ENCODE results near the gene BASP1. TPM values are rescaled to one million over a fixed set of nuclear protein-coding genes. Genes with fewer than 3 reads are reported as not detected.

Gene BASP1
- total RNA-seq, 3 donors from 2014 or later, result 19.9 to 50.1 (median 34.9) TPM

DNA sequence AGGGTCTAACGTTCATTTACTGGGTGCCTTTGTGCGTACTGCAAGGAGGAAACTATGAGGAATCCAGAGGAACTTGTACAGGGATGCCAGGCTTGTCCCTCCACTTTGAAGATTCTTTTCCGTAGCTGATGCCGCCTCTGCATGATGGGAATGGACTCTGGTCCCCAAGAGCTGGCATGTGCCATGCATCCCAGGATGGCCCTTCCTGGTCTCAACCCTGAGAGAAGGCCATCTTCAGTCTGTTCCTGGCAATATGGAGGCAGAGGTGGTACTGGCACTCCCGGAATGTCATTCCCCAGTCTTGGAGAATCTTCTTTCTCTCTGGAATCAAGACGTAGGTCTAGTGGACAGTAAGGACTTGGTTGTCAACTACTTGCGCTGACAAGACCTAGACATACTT, 61.5 kb downstream of the BASP1 start:
- DNase-seq (ENCODE audit: low spot score in 2 of 2), result no peak
- intact Hi-C loops (cut with DNase I; ENCODE audit: low total_unique reads), result no loop called here
- H3K9me3 ChIP-seq, result no peaks in the 10 kb centered on the region

DNA sequence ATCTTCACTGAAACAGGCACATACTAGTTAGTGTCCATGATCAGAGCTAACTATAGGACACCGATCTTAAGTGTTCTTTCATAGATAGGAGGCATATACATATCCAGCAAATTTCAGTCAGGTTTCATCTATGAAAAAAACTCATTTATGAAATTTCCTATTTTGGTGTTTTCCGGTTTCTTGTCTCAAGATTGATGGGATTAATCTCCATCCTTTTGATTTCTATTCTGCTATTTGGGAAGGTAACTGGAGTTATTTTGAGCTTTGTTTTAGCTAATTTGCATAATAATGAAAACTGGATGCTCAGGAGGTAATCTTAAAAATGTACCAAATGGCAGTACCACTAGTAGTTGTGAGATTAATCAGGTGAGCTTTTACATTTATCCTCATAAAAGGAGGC, 62.1 kb downstream of the BASP1 start:
- no peak overlapping the region for H3K4me3 ChIP-seq
- no peak overlapping the region for H3K27ac ChIP-seq
- TF ChIP-seq CTCF (IDR thresholded peaks at IDR 0.05) (no peak), POLR2A (IDR thresholded peaks at IDR 0.05) (no peak), POLR2AphosphoS5 (IDR thresholded peaks at IDR 0.05) (no peak)

More for the DNA sequence above, 61.5 kb downstream of the BASP1 start:
- H3K4me3 ChIP-seq, result no peak overlapping the region
- H3K27ac ChIP-seq, result no peak overlapping the region
- H3K4me1 ChIP-seq, result no peaks in the 10 kb centered on the region
- TF ChIP-seq POLR2AphosphoS5 (IDR thresholded peaks at IDR 0.05) (no peak), CTCF (IDR thresholded peaks at IDR 0.05) (no peak), POLR2A (IDR thresholded peaks at IDR 0.05) (no peak)
- H3K36me3 ChIP-seq, result no peaks in the 10 kb centered on the region
- H3K27me3 ChIP-seq, result no peaks in the 10 kb centered on the region

DNA sequence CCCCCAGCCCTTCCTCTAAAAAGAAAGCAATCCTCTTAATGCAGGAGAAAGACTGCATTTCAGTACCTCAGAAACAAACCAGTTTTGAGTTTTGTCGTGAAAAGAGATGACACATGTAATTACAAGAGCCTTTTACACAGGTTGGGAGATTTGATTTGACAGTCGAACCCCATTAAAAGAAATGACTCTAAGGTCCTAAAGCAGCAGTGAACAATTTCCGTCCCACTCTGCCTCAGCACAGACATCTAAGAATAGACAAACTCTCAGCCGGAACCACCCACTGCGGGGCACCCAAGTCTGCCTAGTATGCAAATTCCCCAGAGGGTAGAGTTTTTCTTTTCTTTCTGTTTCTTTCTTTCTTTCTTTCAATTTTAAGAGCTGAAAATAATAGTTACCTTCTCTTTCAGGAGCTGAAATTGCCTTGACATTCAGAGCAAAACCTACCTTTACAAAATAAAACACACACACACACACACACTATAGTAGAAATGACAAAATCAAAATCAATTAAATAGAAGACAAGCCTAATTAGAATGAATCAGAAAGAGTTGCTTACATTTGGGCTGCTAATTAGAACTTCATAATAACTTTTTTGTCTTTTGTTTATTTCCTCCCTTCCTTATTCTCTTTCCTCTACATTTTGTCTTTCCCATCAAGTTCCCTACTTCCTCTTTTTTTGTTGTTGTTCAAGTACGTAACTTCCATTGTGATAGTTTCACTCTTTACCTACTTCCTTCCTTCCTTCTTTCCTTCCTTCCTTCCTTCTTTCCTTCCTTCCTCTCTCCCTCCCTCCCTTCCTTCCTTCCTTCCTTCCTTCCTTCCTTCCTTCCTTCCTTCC, 65.1 kb downstream of the BASP1 start:
- H3K9me3 ChIP-seq, result no peaks in the 10 kb centered on the region
- H3K4me1 ChIP-seq, result no peaks in the 10 kb centered on the region
- H3K4me3 ChIP-seq, result no peak overlapping the region
- H3K36me3 ChIP-seq, result no peaks in the 10 kb centered on the region
- no peak for DNase-seq (ENCODE audit: low spot score in 2 of 2)
- intact Hi-C loops (cut with DNase I; ENCODE audit: low total_unique reads), result loop anchor here (1.0 kb wide), 1 partner anchor 16 kb away; no protein-coding TSS in a partner anchor
- H3K27me3 ChIP-seq, result no peaks in the 10 kb centered on the region
- H3K27ac ChIP-seq, result no peak overlapping the region
- no peak for TF ChIP-seq CTCF (IDR thresholded peaks at IDR 0.05)
- no peak for TF ChIP-seq POLR2AphosphoS5 (IDR thresholded peaks at IDR 0.05)
- no peak for TF ChIP-seq POLR2A (IDR thresholded peaks at IDR 0.05)

More for the DNA sequence above, 62.1 kb downstream of the BASP1 start:
- intact Hi-C loops (cut with DNase I; ENCODE audit: low total_unique reads), result no loop called here
- Histone ChIP-seq H3K36me3 (no peaks in the 10 kb centered on the region), H3K9me3 (no peaks in the 10 kb centered on the region), H3K27me3 (no peaks in the 10 kb centered on the region), H3K4me1 (no peaks in the 10 kb centered on the region)
- no peak for DNase-seq (ENCODE audit: low spot score in 2 of 2)

DNA sequence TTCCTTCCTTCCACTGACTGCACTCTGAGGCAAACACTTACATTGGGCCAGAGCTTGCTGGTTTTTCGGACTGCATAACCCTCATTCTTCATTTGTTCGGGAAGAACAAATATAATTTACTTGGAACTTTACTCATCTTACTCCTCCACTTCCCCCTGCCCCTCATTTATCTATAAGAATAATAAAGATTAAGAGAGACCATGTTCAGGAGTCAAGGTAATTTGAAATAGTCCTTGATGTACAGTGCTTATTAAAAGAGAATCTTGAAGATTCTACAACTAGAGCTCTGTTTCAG, 65.6 kb downstream of the BASP1 start:
- intact Hi-C loops (cut with DNase I; ENCODE audit: low total_unique reads), result loop anchor here (1.0 kb wide), 1 partner anchor 15 kb away; no protein-coding TSS in a partner anchor
- no peak for TF ChIP-seq POLR2AphosphoS5 (IDR thresholded peaks at IDR 0.05)
- TF ChIP-seq CTCF (IDR thresholded peaks at IDR 0.05), result no peak
- no peak for TF ChIP-seq POLR2A (IDR thresholded peaks at IDR 0.05)
- no peak overlapping the region for H3K4me3 ChIP-seq
- H3K9me3 ChIP-seq, result no peaks in the 10 kb centered on the region
- no peak overlapping the region for H3K27ac ChIP-seq
- no peaks in the 10 kb centered on the region for H3K36me3 ChIP-seq
- no peaks in the 10 kb centered on the region for H3K27me3 ChIP-seq
- DNase-seq (ENCODE audit: low spot score in 2 of 2), result no peak
- H3K4me1 ChIP-seq, result no peaks in the 10 kb centered on the region

DNA sequence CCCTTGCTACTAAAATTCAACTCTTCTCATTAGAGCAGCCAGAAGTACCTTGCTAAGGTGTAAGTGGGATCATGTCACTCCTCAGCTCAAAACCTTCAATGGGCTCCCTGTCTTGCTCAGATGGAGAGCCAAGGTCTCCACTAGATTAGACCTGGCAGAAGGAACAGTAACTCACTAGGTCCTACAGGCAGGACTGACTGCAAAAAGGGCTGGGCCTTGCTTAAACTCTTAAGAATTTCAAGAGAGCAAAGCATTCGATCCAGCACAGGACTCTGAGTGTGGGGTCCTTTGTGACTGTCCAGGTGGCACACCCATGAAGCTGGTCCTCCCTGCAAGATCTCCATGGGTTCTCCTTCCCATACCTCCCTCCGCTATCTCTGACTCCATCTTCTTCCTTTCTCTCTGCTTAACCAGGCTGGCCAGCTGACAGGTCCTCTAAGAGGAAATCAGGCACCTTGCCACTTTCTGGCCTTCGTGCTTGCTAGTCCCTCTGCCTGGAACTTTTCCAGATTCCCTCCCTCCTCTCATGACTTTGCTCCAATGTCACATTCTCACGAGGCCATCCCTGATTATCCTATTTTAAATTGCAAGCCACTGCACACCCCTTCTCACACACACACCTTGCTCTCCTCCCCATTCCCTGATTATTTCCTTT, 70.2 kb downstream of the BASP1 start:
- no peak for DNase-seq (ENCODE audit: low spot score in 2 of 2)
- Histone ChIP-seq H3K36me3 (no peaks in the 10 kb centered on the region), H3K27ac (no peak overlapping the region), H3K4me3 (no peak overlapping the region), H3K27me3 (no peaks in the 10 kb centered on the region), H3K4me1 (no peaks in the 10 kb centered on the region), H3K9me3 (no peaks in the 10 kb centered on the region)
- intact Hi-C loops (cut with DNase I; ENCODE audit: low total_unique reads), result no loop called here
- TF ChIP-seq CTCF (IDR thresholded peaks at IDR 0.05), result no peak
- no peak for TF ChIP-seq POLR2A (IDR thresholded peaks at IDR 0.05)
- no peak for TF ChIP-seq POLR2AphosphoS5 (IDR thresholded peaks at IDR 0.05)
